Cardiac septum (tissue), 1 donor: Measurements from ENCODE around the gene NELL2. TPM values are rescaled to one million over a fixed set of nuclear protein-coding genes. Genes with fewer than 3 reads are reported as not detected.

Experiments
- DNase-seq: peaks from one replicate; pipeline ENCODE4 v3.0.0-alpha.2; 2020; ENCODE audit warnings: low spot score
- intact Hi-C: fragments of 100-400 bp; cut with DNase I; formaldehyde crosslinking; loops from one replicate; pipeline ENCODE4 v1.14.0; 2022
- total RNA-seq: library from RNA; stranded (reverse); fragmentation: NEBNext Ultra II Directional; extraction: Animal tissue kit (Norgen Biotek cat#: 25700); gene quantifications from one replicate; pipeline ENCODE4 v1.2.1, GENCODE V29; 2021
- donor health status: DM: no; HTN: no; CAD: no.

NELL2 gene
- total RNA-seq, 1 donor from 2014 or later, result 1.3 TPM

DNA sequence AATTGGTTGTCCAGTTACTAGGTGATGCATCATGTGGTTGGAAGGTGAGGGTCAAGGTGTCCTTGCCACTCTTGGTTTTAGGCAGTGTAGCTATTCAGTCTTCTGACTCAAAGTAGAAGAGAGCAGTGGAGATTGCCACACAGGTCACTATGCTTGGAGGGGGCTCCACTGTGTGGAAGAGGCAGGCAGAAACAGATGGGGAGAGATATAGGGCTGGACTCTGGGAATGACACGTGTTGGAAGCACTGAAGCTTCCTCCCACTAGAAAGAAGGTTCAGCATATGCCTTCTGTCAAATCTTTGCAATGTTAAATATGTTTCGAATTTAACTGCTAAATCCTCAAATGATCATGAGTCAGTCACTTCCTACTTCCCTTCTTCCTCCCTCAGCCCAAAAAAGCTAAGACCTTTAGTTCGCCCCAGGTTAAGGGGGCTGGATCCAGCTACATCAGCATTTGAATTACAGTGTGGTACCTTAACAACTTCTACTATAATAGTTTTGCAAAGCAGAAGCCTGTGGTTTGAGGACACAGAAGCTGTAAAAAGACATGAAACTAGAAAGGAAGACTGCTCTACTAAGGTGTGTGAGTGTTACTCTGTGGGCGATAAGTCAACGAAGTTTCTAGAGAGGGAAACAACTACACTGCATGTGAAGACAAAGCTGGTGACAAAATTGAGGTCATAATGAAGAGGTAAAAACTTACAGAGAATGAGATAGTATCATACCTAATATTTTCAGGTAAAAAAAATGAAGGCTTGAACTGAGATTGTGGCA lies 228.0 kb downstream of the NELL2 start:
- DNase-seq, result no peak
- intact Hi-C loops, result no loop called here

DNA sequence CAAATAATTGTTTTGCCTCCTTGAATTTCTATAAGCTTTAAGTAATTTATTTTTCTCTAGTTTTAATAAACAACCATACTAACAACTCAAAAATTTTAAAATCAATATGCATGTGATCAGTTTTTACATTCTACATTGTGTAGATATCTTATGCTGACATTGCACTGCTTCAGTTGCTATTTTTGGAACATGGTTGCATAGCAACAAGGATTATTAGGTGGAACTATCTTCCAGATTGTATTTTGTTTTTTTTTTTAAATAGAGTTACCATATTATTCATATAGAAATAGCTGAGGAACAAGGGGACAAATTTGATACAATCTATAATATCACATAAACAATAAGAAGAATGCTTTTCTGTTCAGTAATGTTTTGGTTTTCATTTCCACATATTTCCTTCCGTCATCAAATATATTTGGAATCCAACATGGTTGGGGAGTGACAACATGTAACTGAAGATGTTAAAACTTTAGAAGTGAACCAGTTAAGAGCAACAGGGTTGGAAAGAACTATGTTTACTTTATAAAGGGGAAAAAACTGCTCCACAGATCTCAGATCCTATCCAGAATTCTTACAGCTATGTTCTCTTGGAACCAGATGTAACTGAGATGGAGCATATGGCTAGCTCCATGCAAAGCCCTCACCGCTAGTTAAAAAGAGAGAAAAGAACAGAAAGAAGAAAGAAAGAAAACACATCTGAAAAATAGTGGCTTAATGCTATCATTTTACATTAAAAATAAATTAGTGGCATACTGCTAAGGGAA lies 235.5 kb downstream of the NELL2 start:
- no peak for DNase-seq
- intact Hi-C loops, result no loop called here

DNA sequence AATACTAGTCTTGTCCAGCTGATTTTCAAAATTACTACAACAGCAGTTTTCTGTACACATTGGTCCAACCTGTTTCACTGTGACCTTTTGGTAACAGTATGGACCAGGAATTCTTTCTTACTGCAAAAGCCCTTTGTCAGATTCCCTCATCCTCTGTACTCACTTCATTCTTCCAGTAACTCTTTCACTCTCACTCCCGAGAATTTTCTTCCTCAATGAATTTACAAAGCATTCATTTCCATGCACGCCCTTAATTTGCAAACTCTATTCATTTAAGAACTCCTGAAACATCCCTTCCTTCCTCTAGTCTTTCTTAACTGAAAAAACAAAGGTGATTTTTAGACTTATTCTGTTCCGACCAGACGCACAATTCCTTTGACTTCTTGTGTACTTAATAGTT lies 238.2 kb downstream of the NELL2 start:
- DNase-seq, result no peak
- intact Hi-C loops, result no loop called here

DNA sequence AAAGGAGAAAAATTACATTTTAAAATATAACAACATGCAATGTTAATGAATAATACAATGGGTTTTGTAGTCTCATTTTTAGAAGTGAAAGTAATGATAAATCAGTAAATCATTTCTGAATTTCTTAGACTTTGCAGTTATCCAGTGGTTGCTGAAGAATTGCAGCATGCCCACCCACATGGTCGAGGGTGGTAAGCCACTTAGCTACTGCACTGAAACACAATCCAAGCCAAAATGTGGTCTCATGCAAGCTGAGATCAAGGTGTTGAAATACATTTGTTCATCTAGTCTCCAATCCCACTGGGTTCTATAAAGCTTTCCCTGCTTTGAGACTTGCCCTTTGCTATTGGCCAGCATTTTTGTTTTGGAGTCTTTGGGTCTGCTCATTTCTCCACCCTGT lies 247.9 kb downstream of the NELL2 start:
- intact Hi-C loops, result no loop called here
- DNase-seq, result no peak

DNA sequence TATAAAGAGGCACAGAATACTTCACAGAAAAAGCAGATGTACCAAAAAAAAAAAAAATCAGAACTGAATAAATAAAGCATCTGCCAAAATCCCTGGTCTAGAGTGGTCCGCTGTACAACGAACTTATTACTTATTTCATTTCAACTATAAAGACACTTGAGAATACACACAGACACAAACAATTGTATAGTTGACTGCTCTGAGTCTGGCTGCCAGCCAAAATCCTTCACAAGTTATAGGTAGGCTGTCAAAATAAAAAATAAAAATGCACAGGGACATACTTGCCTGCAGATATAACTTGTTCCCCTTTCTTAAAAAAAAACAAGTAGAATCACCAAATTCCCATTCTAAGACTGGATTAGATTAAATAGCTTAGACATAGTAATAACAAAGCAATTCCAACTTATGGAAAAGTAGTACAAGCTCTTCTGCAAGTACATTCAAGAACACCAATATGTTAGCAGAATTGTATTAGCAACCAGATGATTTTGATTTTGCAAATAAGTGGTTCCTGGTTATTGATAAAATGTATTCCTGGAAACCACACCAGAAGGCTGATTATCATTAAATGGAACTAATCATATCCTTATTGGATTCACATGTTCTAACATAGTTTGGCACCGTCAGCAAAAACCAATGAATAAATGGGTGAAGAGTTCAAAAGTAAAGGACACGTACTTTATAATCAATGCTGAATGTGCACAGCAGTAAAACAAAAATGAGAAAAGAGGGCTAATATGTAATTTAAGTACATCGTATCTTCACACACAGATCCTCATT lies 248.5 kb downstream of the NELL2 start:
- intact Hi-C loops, result no loop called here
- DNase-seq, result no peak

DNA sequence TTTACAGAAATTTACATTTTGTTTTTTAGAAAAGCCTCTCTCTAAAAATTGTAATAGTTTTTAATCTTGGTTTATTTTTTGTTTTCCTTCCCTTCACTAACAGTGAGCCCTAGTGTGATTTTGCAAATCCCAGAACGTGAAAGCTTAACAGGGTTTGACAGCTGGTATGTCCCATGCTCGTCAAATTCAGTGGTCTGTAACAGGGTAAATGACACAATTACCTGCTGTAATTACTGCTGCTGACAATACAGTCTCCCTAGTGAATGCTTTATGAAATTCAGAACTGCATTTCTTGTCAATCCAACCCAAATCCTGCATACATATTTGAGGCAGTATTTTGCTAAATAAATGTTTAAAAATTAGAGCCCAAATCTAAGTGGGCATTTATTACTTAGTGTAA lies 249.2 kb downstream of the NELL2 start:
- intact Hi-C loops, result no loop called here
- no peak for DNase-seq

DNA sequence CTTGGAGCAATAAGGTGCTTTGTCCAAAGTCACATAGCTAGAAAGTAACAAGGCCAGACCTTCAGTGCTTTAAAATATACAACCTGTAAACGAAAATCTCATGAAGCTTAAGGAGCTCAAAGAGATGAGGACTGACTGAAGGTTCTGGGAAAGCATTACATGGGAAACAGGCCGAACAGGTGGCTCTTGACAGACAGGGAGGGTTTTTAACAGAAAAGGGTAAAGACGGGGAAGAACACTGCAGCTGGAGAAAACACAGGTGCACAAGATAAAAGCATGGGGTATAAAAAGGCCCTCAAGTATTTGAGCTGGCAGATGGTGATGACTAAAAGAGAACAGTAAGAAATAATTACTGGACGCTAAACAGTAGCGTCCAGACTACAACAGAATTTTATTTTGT lies 257.2 kb downstream of the NELL2 start:
- intact Hi-C loops, result no loop called here
- DNase-seq, result no peak

DNA sequence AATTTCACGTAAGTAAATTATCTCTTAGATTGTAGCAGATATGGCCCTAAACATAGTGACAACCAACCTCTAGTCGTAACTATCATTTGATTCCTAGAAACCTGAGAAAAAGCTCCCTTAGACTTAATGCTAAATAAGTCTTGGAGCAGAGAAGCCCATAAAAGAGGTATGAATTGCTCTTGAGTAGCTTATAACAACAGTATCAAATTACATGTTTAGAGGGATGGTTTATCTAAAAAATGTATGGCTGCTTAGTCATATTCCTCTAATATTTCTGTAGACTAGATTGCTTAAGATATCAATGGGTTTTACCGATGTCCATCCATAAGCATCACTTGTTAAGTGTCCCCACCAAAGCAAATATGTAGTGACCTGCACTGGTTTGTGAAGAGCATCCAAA lies 259.7 kb downstream of the NELL2 start:
- intact Hi-C loops, result no loop called here
- DNase-seq, result no peak

DNA sequence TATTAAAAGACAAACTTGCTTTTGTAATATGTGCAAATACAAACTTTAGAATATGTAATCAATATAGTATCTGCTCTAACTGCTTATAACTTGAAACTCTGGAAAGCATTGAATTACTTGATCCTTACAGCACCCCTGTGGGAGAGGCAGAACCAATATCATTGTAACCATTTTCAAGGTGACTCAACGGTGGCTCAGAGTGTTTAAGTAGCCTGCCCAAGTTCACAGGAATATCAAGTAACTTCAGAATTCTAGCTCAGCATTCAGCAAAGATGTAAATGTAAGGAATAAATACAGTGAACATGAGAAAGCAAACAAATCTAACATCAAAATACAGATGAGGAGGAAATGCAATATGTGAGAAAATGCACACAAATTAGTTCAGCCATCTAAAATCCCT lies 264.6 kb downstream of the NELL2 start:
- intact Hi-C loops, result no loop called here

DNA sequence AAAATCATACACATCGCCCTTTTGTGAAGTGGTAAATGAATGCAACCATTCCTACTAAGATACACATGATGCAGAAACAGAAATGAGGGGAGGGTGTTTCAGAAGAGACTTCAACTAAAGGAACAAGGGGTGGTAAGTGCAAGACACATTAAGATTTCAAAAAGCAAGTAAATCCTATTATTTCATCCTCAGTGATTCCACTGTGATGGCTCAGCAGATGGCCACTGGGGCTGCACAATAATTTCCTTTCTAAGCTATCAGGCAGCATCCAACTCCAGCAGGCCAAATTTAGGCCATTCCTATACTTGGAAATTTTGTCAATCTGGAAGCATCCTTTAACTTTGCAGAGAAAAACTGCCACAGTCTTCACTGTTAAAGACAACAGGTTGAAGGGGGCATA lies 272.4 kb downstream of the NELL2 start:
- DNase-seq, result no peak
- intact Hi-C loops, result no loop called here

More for the DNA sequence above, 264.6 kb downstream of the NELL2 start:
- DNase-seq, result no peak

DNA sequence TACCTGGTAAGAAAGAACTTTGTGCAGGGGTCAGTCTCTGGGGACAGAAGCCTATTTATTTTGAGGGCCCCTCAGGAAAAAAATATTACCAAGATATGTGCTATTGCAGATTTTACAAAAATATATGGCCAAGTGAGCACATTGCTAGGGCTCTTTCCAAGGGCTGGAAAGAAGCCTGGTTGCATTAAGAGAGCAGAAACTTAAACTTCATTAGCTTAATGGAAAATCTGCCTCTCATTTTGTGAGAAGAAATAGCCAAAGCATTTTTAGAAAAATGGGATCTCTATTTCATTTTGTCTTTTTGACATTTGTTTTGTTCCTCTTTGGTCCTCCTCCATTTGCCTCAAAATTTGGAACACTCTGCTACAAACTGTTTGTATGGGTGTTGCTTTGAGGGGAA lies 283.5 kb downstream of the NELL2 start:
- no peak for DNase-seq
- intact Hi-C loops, result no loop called here

DNA sequence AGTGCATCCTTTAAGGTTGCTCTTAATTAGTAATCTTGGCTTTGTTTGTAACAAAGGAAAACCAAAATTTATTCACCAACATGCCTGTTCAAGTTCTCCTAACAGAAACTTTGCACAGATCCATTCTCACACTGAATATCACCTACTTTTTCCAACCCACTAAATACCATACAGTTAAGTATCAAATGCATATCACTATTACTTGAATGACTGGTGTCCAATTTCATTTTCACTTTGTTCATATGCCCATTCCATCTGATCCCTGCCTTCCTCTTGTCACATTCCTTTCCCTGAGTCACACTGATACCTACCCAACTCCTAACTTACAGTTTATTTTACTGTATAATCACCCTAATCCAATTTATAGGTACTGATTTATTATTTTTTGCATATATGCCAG lies 286.4 kb downstream of the NELL2 start:
- intact Hi-C loops, result no loop called here
- DNase-seq, result no peak

DNA sequence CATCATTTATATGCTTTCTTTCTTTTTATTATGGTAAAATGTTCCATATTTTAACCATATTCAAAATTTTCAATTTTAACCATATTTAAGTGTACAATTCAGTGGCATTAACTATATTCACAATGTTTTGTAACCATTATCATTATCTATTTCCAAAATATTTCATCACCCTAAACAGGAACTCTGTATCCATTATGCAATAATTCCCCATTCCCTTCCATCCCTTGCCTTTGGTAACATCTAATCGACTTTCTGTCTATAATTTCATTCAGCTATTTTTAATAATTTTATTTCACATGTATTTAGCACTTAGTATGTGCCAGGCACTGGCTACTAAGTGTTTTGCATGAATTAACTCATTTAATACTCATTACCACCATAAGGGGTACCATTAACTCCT lies 287.5 kb downstream of the NELL2 start:
- intact Hi-C loops, result no loop called here
- no peak for DNase-seq

DNA sequence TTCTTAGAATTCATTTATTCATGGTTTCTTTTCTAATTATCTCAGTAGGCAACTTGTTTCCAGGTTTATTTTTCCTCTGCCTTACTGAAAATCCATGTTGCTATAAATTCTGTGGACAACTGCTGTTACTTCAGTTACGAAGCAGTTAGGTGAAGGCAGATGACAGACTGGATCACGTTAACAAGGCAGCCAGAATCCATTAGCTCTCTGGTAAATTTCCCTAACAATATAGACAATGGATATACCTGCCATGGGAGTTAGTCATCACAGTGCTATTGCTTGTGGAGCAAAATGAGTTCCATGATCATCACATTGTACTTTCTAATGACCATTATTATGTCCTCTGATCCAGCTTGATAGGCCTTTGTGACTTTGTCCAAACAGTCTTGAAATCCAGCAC lies 291.5 kb downstream of the NELL2 start:
- intact Hi-C loops, result no loop called here
- no peak for DNase-seq

DNA sequence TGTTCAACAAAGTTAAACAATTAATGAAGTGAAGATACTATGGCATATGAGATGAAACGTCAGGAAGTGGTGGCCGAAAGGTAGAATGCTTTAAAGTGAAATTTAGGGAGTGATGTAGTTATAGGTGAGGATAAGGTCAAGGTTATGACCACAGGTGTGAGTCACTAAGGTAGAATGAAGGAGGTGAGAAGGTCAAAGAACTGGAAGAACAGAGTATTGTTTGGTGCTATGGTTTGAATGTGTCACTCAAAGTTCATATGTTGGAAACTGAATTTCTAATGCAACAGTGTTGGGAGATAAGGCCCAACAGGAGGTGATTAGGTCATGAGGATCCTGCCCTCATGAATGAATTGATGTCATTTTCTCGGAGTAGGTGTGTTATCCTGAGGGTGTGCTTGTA lies 293.6 kb downstream of the NELL2 start:
- intact Hi-C loops, result no loop called here
- DNase-seq, result no peak

DNA sequence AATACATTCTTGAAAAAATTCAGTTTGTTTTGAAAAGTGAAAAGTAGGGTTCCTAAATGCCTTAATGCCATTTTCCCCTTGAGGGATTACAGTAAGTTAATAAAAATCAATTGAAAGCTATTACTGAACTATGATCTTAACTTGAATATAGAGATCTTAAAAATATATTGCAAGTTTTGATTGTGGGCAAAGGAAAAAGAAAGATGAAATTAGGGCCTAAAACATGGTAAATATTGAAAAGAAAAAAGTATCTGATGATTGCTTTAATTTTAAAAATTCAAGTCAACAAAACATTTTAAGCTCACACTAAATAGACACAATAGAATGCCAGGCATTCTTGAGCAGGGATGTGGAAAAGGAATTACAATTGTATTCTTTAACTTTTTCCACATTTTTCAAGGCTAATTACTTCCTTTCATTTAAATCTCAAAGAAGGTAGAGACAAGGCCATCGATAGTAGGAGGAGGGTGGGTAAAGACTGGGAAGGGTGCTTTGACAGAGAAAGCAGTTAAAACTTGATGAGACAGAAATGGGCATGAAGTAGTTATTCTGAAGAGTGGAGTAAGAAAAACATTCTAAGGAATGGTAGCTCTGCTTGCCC lies 294.4 kb downstream of the NELL2 start:
- no peak for DNase-seq
- intact Hi-C loops, result no loop called here

DNA sequence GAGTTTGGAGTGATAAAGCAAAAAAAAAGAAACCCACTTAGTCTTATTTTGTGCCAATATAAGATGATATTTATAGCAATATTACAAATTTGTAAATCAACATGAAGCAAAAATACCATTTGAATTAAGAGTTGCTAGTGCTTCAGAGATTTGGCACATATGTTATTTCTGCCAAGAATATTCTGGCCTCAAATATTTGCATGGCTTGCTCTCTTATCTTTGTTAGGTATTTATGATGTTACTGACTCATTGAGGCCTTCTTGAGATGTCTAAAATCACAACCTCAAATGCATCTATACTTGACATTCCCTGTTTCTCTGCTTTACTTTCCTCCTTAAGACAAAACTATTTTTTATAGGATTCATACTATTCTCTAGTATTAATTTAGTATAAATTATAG lies 301.5 kb downstream of the NELL2 start:
- DNase-seq, result no peak
- intact Hi-C loops, result no loop called here

DNA sequence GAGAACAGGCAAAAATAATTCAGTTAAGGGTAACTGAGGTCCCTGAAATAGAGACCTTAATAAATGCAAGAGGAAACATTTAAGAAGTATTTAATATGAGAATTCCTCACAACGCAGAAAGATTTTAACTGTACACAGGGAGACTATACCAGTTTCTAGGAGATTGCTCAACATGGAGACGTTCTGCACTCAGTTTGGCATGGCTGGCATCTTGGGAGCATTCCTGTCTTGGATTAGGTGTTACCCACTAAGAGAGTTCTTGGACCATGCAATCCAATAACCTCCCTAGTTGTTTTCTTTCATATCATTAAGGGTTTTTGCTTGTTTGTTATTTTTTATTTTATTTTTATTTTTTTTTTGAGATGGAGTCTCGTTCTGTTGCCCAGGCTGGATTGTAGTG lies 302.4 kb downstream of the NELL2 start:
- DNase-seq, result no peak
- intact Hi-C loops, result no loop called here

DNA sequence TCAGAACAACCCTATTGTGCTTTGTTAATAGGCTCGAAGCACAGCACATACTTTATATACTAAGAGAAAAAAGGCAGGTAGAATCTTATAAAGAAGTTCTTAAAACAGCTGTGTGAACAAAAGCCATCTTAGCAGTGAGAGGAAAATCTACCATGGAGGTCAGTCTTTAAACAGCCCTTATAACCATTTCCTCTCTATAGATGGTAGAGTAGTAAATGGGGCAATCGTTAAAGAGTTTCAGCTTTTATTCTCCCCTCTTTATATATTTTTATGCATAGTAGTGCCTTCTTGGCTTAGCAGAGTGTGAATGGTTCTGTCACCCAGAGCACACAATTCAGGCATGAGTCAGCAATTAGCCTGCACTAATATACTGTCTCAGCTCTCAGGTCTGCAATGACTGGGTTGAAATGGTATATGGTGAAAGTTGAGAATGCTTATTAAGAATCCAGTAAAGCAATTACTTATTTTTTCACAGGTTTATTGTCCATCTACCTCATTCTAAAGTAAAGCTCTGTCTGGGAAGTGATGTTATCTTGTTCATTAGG lies 305.0 kb downstream of the NELL2 start:
- DNase-seq, result no peak

DNA sequence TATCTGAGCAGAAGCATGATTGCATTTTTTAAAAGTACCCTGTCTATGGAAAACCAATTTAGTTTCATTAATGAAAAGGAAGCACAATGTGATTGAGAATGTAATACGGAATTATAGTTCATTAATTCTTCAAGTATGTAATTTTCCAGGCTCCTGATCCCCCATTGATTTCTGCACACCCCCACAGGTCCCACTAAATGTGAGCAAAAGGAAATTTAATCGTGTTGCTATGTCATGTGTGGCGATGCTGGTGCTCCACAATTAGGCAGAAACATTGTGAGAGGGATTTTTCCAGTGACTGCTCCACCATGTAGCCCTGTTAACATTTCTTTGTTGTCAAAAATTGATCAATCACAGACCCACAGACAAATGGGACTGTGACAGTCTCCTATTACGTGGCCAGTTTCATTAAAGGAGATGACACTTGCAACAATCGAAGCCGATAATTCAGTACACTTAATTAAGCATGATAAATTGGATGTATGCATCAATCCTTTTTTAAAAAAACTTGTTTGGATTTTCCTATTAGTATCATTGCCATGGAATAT lies 306.0 kb downstream of the NELL2 start:
- DNase-seq, result no peak
- intact Hi-C loops, result no loop called here

More for the DNA sequence above, 305.0 kb downstream of the NELL2 start:
- intact Hi-C loops, result no loop called here
